ENCODE measurements around the gene ADARB2. TPM values are rescaled to one million over a fixed set of nuclear protein-coding genes. Genes with fewer than 3 reads are reported as not detected.

The ADARB2 gene
- total and polyA plus RNA-seq, 2 experiments from 2014 or later = 2.0 to 5.0 TPM

DNA sequence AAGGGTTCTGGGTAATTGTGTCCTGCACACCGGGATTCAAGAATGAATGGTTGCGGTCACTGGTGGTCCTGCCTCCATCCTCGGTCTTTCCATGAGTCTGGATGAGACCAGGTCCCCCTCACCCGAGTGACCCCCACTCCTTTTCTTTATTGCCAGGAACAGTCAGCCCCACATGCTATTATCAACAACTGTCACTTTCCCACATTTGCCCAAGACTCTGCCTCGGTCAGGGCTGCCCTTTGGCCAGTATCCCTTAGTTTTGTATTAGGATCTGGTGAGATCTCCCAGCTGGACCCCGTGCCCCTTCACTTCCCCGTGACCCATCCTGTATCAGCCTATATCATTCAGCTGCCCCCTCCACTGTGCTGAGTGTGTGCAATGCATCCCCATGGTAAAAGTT lies 288.3 kb downstream of the ADARB2 start:
- Histone ChIP-seq H3K4me2 (no peak overlapping the region), H3K9me2 (ENCODE audit: insufficient read depth) (peaks cover 4% of the 10 kb centered on the region), H3K4me1 (ENCODE audit: insufficient read depth) (peaks cover 7% of the 10 kb centered on the region; the same call in 1 of the 2 replicates), H3K27me3 (ENCODE audit: insufficient read depth) (no peaks in the 10 kb centered on the region), H3K27ac (ENCODE audit: low read depth) (no peak overlapping the region), H3K79me2 (replicated peaks; ENCODE audit: insufficient read depth) (no peaks in the 10 kb centered on the region), H3K36me3 (ENCODE audit: insufficient read depth) (no peaks in the 10 kb centered on the region), H3K4me3 (no peak overlapping the region), H3F3A (replicated peaks; ENCODE audit: low read depth) (no peaks in the 10 kb centered on the region), H2AFZ (no peak overlapping the region), H4K20me1 (replicated peaks; ENCODE audit: insufficient read depth) (no peaks in the 10 kb centered on the region)
- H3K4me3 Mint-ChIP-seq = no peak overlapping the region
- no peak for DNase-seq (ENCODE audit: low spot score)
- no peaks in the 10 kb centered on the region for H3K27me3 Mint-ChIP-seq (ENCODE audit: insufficient read depth, low read depth, poor library complexity)
- no peak for ATAC-seq
- no peak overlapping the region for H3K27ac Mint-ChIP-seq
- TF ChIP-seq ZNF331 (CRISPR knock-in tag; IDR thresholded peaks at IDR 0.05; ENCODE audit: low read depth) (no peak), EZH2phosphoT487 (IDR thresholded peaks at IDR 0.05; ENCODE audit: unreplicated experiment) (no peak), STAT1 (IDR thresholded peaks at IDR 0.05; ENCODE audit: unreplicated experiment) (no peak), JUNB (IDR thresholded peaks at IDR 0.05; ENCODE audit: unreplicated experiment) (no peak), CREB1 (CRISPR knock-in tag; IDR thresholded peaks at IDR 0.05; ENCODE audit: low read depth) (no peak), NANOG (IDR thresholded peaks at IDR 0.05; ENCODE audit: borderline replicate concordance) (no peak), ZNF114 (CRISPR knock-in tag; IDR thresholded peaks at IDR 0.05) (no peak)
- TF ChIP-seq, protein P1, sequence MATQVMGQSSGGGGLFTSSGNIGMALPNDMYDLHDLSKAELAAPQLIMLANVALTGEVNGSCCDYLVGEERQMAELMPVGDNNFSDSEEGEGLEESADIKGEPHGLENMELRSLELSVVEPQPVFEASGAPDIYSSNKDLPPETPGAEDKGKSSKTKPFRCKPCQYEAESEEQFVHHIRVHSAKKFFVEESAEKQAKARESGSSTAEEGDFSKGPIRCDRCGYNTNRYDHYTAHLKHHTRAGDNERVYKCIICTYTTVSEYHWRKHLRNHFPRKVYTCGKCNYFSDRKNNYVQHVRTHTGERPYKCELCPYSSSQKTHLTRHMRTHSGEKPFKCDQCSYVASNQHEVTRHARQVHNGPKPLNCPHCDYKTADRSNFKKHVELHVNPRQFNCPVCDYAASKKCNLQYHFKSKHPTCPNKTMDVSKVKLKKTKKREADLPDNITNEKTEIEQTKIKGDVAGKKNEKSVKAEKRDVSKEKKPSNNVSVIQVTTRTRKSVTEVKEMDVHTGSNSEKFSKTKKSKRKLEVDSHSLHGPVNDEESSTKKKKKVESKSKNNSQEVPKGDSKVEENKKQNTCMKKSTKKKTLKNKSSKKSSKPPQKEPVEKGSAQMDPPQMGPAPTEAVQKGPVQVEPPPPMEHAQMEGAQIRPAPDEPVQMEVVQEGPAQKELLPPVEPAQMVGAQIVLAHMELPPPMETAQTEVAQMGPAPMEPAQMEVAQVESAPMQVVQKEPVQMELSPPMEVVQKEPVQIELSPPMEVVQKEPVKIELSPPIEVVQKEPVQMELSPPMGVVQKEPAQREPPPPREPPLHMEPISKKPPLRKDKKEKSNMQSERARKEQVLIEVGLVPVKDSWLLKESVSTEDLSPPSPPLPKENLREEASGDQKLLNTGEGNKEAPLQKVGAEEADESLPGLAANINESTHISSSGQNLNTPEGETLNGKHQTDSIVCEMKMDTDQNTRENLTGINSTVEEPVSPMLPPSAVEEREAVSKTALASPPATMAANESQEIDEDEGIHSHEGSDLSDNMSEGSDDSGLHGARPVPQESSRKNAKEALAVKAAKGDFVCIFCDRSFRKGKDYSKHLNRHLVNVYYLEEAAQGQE (IDR thresholded peaks at IDR 0.05; ENCODE audit: unreplicated experiment) = no peak
- TF ChIP-seq, protein P2, sequence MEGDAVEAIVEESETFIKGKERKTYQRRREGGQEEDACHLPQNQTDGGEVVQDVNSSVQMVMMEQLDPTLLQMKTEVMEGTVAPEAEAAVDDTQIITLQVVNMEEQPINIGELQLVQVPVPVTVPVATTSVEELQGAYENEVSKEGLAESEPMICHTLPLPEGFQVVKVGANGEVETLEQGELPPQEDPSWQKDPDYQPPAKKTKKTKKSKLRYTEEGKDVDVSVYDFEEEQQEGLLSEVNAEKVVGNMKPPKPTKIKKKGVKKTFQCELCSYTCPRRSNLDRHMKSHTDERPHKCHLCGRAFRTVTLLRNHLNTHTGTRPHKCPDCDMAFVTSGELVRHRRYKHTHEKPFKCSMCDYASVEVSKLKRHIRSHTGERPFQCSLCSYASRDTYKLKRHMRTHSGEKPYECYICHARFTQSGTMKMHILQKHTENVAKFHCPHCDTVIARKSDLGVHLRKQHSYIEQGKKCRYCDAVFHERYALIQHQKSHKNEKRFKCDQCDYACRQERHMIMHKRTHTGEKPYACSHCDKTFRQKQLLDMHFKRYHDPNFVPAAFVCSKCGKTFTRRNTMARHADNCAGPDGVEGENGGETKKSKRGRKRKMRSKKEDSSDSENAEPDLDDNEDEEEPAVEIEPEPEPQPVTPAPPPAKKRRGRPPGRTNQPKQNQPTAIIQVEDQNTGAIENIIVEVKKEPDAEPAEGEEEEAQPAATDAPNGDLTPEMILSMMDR (conservative IDR thresholded peaks at IDR 0.05; ENCODE audit: low read depth in 2 of 2) = no peak
- TF ChIP-seq, protein P3, sequence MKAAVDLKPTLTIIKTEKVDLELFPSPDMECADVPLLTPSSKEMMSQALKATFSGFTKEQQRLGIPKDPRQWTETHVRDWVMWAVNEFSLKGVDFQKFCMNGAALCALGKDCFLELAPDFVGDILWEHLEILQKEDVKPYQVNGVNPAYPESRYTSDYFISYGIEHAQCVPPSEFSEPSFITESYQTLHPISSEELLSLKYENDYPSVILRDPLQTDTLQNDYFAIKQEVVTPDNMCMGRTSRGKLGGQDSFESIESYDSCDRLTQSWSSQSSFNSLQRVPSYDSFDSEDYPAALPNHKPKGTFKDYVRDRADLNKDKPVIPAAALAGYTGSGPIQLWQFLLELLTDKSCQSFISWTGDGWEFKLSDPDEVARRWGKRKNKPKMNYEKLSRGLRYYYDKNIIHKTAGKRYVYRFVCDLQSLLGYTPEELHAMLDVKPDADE (IDR thresholded peaks at IDR 0.05) = no peak
- H3K36me3 Mint-ChIP-seq (ENCODE audit: low read depth) = no peaks in the 10 kb centered on the region; the same call in 2 of the 3 replicates
- H3K9me3 Mint-ChIP-seq = no peaks in the 10 kb centered on the region; the same call in 2 of the 3 replicates
- peaks cover 19% of the 10 kb centered on the region for H3K4me1 Mint-ChIP-seq
